Measurements from ENCODE around the gene FRZB.

DNA sequence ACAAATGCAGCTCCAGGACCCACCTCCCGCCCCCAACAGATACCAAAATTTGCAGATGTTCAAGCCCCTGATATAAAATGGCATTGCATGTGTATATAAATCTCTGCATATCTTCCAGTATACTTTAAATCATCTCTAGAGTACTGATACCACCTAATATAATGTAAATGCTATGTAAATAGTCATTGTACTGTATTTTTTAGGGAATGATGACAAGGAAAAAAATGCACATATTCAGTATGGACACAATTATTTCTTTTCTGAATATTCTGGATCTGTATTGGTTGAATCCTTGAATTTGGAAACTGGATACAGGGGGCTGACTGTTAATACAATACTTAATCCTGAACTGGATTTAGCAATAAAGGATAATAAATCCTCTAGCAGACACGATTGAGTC, 67.7 kb downstream of the FRZB start:
- TF ChIP-seq CBX5 (IDR thresholded peaks at IDR 0.05; ENCODE audit: borderline replicate concordance, low read depth) (no peak), ZNF583 (CRISPR knock-in tag; IDR thresholded peaks at IDR 0.05) (no peak), GATAD2B (IDR thresholded peaks at IDR 0.05; ENCODE audit: borderline replicate concordance) (no peak), JUND (IDR thresholded peaks at IDR 0.05; ENCODE audit: borderline replicate concordance, low read depth, low read length) (no peak), JUND (tag; IDR thresholded peaks at IDR 0.05; ENCODE audit: borderline replicate concordance, low read depth, low read length) (no peak), XRCC3 (IDR thresholded peaks at IDR 0.05) (no peak)
- TF ChIP-seq, protein P1, sequence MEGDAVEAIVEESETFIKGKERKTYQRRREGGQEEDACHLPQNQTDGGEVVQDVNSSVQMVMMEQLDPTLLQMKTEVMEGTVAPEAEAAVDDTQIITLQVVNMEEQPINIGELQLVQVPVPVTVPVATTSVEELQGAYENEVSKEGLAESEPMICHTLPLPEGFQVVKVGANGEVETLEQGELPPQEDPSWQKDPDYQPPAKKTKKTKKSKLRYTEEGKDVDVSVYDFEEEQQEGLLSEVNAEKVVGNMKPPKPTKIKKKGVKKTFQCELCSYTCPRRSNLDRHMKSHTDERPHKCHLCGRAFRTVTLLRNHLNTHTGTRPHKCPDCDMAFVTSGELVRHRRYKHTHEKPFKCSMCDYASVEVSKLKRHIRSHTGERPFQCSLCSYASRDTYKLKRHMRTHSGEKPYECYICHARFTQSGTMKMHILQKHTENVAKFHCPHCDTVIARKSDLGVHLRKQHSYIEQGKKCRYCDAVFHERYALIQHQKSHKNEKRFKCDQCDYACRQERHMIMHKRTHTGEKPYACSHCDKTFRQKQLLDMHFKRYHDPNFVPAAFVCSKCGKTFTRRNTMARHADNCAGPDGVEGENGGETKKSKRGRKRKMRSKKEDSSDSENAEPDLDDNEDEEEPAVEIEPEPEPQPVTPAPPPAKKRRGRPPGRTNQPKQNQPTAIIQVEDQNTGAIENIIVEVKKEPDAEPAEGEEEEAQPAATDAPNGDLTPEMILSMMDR (IDR thresholded peaks at IDR 0.05 in 2 of 3, conservative IDR thresholded peaks at IDR 0.05 in 1 of 3; ENCODE audit: insufficient read depth in 2 of 3, low read depth in 1 of 3, low read length in 3 of 3): no peak

Data from K562 (cell line).